HEK293T (cell line): ENCODE data around the gene ARHGAP25.

ENCODE experiments used
- ARNT ChIP-seq: fragments of 450-650 bp; IDR thresholded peaks from 2 replicates; pipeline ENCODE4 v1.6.1; 2017; ENCODE audit warnings: mild to moderate bottlenecking
- BHLHE40 ChIP-seq: fragments of 450-650 bp; IDR thresholded peaks from 2 replicates; pipeline ENCODE4 v1.6.1; 2016; ENCODE audit warnings: mild to moderate bottlenecking, moderate library complexity, borderline replicate concordance
- CTBP1 ChIP-seq: fragments of 450-650 bp; IDR thresholded peaks from 2 replicates; pipeline ENCODE4 v1.6.1; 2016; ENCODE audit warnings: borderline replicate concordance
- FOXM1 ChIP-seq: fragments of 450-650 bp; IDR thresholded peaks from 2 replicates; pipeline ENCODE4 v1.6.1; 2017; ENCODE audit warnings: mild to moderate bottlenecking, borderline replicate concordance
- SP1 ChIP-seq: fragments of 450-650 bp; IDR thresholded peaks from 2 replicates; pipeline ENCODE4 v1.6.1; 2017
- TARDBP ChIP-seq: fragments of 450-650 bp; IDR thresholded peaks from 2 replicates; pipeline ENCODE4 v1.6.1; 2016

DNA sequence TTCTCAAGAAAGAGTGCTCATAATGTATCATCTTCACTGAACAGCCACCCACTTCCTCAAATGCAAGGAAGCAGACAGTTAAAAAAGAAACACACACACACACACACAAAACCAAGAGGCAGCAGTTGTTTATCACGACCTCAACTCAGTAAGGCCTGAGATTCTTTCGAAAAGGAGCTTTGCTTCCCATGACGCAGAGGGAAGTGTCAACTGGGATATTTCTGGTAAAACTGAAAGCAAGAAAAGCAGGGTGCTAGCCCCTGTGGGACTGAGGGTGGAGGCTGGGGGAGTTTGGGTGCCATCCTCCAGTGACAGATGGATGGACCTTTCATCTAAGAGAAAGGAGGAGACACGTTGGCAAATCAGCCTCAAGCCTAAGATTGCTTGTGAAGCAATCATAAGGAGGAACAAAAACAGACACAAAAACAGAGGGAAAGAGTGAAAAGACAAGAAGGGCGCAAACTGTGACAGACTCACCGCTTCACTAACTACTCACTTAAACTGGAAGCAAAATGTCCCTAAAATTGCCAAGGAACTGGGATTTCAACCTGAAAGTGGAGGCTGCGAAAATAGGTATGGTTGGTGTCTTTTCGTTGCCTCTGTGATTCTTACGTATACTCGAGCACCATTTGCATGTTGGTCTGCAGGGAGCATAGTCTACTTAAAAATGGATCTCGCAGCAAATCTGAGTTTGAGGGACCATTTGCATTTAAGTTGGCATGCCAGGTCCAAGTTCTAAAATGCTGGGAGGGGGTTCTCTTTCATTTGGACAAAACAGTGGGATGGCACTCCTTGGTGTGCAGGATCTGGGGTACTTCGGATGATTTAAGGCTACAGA is at the start of gene ARHGAP25:
- no peak for TF ChIP-seq SP1
- TF ChIP-seq FOXM1: no peak
- no peak for TF ChIP-seq CTBP1
- no peak for TF ChIP-seq BHLHE40
- TF ChIP-seq ARNT: no peak
- TF ChIP-seq TARDBP: no peak
